ENCODE measurements around the gene ORAI1.

DNA sequence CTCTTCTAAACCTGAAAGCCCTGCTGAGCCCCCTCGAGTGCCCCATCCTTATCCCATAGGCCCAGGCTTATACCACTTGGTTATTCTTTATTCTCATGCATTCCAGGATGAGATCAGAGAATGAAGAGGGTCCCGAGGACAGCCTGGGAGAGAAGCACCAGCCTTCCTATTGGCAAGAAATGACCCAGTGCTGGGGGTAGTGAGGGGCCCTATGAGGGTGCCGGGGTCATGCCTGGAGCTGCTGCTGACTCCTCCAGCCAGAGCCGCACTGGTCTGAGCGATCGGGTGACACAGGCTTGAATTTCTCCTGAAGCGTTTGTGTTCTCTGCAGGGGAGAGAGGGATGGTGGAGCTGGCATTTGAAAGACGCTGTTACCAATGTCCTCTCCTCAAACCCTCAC, 25.0 kb downstream of the ORAI1 start:
- TF ChIP-seq, protein P1, sequence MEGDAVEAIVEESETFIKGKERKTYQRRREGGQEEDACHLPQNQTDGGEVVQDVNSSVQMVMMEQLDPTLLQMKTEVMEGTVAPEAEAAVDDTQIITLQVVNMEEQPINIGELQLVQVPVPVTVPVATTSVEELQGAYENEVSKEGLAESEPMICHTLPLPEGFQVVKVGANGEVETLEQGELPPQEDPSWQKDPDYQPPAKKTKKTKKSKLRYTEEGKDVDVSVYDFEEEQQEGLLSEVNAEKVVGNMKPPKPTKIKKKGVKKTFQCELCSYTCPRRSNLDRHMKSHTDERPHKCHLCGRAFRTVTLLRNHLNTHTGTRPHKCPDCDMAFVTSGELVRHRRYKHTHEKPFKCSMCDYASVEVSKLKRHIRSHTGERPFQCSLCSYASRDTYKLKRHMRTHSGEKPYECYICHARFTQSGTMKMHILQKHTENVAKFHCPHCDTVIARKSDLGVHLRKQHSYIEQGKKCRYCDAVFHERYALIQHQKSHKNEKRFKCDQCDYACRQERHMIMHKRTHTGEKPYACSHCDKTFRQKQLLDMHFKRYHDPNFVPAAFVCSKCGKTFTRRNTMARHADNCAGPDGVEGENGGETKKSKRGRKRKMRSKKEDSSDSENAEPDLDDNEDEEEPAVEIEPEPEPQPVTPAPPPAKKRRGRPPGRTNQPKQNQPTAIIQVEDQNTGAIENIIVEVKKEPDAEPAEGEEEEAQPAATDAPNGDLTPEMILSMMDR (IDR thresholded peaks at IDR 0.05; ENCODE audit: extremely low read depth in 1 of 2, insufficient read depth in 1 of 2, low read depth in 1 of 2, low read length in 2 of 2), result no peak
- no peak for TF ChIP-seq GATA2 (IDR thresholded peaks at IDR 0.05; ENCODE audit: insufficient read depth, insufficient read length, low read depth, low read length)
- no peak for TF ChIP-seq JUN (IDR thresholded peaks at IDR 0.05; ENCODE audit: borderline replicate concordance, insufficient read depth, insufficient read length, low read depth)
